Fibroblast of skin of abdomen (primary cell): Measurements from ENCODE around the gene FAIM2.

Experiments
- DNase-seq: peaks from one replicate; pipeline ENCODE4 v3.0.0-alpha.2; 2013

Gene FAIM2

DNA sequence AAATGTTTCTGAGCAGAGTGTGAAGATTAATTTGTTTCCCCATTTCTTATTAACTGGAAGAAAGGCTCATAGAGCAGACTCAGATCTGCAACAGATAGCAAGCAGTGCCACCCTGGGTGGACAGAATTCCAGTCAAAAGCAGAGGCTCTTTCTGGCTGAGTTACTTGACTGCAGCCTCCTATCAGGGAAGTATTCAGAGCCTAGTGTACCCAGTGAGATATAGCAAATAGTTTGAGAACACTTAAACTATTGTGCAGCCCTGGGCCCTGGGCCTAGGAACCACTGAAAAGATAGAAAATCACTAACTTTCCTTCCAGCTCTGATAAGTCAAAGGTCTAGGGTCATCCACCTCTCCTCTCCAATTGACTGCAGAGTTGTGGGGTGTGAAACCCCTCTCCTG lies 35.6 kb upstream of the FAIM2 start:
- no peak for DNase-seq

DNA sequence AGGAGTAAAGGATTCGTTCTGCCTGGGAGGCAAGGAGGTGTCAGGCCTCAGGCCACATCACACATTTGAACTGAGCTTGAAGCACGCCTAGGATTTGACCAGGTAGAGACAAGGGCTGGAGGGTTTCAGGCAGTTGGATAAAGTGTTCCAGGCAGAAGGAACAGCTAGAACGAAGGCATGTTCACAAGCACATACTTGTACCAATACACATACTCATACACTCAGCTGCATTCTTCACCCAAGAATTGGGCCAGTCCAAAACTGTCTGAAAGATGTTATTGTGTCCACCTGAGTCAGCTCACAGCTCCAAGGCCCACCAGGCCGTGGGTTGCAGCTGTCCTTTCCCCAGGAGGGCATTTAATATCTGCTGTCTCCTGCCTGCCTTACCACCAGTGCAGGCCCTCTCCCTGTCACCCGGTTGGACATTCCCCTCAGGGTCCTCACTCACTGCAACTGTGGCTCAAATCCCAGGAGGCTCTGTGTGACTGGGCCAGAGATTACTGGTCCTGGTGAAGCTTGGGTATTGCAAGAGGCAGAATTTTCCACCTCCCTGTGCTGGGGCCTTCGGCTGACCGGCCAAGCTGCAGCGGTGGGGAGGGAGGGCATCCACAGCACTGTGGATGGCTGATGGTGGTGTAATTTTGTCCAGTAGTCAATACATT lies 34.1 kb upstream of the FAIM2 start:
- no peak for DNase-seq

DNA sequence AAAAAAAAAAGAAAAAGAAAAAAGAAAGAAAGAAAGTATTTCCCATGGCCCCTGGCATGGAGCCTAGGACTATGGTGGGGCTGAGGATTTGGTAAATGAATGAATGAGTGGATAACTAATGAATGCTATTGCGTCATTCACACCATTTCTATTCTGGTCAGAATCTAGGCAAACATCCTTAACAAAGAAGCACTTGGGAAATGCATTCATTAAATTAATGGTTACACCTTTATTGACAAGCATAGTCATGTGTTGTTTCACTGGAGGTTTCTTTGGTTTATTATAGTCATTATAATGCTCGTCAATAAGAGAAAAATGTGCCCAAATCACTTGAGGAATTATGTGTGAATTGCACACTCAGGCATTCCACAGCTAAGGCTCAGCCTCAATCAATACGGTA lies 33.2 kb upstream of the FAIM2 start:
- DNase-seq: no peak

DNA sequence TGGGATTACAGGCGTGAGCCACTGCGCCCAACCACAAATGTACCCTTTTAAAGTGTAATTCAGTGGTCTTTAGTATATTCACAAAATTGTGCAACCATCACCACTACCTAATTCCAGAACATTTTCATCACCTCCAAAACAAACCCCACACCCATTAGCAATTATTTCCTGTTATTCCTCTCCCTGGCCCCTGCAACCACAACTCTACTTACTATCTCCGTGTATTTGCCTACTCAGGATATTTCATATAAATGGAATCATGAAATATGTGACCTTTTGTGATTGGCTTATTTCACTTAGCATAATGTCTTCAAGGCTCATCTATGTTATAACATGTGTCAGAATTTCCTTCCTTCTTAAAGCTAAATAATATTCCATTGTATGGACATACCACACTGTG lies 30.8 kb upstream of the FAIM2 start:
- DNase-seq: no peak

DNA sequence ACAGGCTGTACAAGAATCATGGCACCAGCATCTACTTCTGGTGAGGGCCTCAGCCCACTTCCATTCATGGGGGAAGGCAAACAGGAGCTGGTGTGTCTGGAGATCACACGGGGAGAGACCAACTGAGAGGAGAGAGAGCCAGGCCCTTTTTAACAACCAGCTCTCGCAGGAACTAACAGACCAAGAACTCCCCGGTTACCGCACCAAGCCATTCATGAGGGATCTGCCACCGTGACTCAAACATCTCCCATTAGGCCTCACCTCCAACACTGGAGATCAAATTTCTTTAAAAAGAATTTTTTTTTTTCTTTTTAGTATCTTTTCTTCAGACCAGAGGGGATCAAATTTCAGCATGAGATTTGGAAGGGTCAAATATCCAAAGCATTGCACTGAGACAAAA lies 30.1 kb upstream of the FAIM2 start:
- DNase-seq: peak; percentile 48

DNA sequence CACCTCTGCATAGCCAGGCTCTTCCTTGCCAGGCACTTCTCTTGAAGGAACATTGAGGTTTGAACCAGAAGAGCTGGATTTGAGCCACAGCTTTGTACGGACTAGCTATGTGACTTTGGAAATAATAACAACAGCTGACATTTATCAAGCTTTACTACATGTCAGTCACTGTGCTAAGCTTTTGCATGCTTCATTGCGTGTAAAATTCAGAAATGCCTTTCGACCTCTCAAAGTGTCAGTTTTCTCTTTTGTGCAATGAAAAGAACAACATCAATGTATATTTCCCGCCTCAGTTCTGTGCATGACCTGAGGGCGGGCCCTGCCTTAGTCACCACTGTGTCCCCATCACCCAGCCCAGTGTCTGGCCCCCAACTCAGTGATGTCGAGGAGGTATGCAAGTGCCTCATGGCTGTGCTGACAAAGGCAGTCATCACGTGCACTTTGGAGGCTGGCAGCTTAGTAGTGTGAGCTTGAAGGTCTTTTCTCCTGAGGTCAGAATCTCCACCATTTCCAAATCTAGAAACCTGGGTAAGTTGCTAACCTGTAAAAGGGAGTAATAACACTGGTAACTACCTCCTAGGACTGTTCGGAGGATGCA lies 28.9 kb upstream of the FAIM2 start:
- no peak for DNase-seq

DNA sequence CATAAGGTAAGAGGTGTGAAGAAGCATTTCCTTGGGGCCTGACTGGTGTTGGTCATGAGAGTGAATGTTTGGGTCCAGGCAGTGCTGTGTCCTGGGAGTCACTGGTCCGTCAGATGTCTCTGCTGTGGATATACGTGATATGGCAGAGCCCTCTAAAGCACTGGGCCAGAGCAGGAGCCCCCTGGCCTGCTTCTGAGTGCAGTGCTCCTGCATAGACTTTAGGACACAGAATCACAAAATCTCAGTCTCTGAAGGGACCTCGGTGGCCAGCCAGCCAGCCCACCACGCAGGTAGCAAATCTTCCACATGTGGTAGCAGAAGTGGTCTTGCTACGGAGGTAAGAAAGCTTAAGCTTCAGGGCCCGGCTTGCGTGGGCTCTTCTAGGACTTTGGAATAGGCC lies 28.3 kb upstream of the FAIM2 start:
- no peak for DNase-seq

DNA sequence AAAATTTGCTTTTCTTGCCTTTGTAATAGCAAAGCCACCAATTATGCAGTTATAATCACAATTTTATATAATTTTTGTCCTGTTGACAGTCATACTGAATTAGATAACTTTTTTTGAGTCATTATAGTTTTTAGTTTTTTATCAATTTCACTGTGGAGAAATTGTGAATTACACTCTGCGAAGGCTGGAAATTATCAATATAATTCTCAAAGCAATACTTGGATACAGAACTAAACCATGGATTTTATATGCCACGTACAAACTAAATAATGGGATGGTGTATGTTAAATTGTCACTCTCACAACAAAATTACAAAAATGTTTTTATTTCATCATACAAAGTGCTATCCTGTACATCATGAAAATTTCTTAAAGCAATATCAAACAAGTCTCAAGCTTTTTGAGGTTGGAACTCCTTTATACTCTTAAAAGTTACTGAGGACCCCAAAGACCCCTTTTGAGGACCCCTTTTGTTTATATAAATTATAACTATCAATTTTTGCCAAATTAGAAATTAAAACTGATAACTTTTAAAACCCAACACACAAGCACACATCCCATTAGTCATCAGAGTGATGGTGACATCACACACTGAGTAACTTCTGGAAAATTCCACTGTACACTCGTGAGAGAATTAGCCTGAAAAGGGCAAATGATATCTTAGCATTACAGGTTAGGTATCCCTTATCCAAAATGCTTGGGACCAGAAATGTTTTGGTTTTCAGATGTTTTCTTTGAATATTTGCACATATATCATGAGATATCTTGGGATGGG lies 27.0 kb upstream of the FAIM2 start:
- DNase-seq: peak; percentile 50

DNA sequence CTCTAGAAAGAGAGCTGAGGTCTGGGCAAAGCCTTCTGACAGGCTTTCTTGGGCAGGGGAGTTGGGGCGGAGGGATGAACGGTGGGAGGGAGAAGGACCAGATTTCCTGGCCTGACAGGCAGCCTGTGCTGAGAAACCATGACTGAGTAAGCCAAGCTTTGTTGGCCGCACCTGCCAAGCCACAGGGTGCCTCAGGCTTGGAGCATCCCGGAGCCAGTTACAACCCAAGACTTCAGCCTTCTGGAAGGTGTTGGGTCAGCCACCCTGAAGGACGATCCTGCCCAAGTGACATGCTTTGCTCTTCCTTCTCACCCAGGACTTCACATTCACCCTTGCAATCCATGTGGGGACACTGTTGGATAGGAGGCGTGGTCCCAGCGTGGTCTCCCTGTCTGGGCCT lies 25.9 kb upstream of the FAIM2 start:
- no peak for DNase-seq

DNA sequence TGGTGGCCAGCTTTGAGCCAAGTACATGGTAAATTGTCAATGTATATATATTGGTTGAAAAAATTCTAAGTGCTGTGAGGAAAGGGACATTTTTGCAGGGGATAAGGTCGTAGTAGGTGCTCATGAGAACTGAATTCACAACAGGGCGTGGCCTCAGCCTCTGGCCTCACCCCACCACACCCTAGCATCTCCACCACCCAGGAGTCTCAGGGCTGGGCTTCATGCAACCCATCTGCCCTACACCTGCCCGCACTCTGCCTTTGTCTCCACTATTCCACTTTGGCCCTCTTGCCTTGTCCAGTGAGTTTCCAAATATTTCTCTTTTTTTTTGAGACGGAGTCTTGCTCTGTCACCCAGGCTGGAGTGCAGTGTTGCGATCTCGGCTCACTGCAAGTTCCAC lies 24.8 kb upstream of the FAIM2 start:
- no peak for DNase-seq

DNA sequence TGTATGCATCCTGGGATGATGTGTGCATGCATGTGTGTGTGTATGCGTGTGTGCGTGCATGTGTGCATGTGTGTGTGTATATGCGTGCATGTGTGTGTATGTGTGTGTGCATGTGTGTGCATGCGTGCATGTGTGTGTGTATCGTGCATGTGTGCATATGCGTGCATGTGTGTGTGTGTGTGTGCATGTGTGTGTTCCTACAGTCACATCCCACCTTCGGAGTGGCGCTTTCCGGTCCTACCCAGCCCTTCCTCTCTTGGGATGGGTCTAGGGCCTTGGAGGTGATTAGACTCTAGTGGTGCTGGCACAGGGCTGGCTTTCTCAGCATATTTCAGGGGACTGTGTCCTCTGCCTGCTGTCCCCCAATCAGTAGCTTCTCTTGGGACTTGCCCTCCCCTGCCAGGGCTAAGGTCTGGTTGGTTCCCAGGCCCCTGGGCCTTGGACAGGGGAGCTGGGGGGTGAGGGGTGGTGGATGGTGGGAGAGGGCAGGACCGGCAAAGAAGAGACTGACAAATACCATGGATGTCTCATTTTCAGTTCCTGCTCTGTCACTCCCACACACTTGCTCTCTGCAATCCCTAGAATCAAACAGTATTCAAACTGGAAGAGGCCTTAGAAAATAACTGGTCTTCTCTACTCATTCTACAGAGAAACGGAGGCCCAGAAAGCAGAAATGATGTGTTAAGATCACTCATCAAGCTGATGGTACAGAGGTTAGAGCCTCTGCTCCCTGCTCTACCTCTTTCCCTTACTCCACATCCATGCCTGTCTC lies 21.9 kb upstream of the FAIM2 start:
- DNase-seq: no peak

DNA sequence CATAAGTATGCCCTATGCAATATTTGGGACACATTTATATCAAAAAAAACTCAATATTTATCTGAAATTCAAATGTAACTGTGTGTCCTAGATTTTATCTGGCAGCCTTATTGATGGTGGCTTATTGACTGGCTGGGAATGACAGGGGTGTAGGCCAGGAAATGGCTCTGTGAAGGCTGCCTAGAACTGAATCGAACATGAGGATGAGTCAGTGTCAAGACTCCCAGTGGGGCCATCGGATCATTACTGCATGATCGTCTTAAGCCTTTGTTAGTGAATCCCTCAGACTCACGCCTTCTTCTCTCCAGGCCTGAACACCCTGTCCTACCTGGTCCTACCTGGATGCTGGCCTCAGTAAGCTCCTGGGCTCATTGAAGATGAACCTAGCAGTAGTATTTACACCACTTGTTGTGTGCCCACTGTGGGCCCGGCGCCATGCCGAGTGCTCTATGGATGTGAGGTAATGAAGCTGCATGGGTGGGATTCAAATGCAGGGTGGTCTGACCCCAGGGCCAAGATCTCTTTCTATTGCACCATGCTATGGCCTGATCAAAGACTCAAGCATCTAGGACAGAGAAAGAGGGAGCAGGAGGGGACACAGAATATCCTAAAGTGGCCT lies 21.0 kb upstream of the FAIM2 start:
- no peak for DNase-seq

DNA sequence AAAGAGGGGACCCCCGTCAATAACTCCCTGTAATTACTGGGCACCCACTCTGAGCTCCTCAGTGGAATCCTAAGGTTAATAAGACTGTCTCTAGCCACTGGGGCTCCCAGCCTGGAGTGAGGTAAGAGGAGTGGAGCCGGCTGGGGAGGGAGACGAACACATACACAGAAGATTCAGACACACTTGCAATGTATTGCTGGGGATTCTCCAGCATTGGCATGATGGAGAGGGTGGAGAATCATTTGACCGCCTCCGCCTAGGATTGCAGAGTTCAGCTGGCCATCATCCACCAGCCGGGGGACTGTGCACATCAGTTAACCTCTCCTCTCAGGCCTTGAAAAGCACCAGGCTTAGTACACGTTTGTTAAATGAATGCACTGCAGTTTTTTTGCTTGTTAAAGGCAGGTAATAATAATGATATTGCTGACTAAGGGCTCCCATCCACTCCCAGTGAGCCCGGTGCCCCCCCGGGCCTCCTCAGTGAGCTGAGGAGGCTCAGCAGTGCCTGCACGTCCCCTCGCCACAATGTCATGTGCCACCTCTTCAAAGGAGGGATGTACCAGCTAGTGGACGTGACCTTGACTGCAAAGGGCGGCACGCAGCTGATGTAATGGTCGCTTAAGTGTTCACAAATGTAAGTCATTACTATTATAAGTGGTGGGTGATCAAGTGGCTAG lies 20.3 kb upstream of the FAIM2 start:
- DNase-seq: no peak

DNA sequence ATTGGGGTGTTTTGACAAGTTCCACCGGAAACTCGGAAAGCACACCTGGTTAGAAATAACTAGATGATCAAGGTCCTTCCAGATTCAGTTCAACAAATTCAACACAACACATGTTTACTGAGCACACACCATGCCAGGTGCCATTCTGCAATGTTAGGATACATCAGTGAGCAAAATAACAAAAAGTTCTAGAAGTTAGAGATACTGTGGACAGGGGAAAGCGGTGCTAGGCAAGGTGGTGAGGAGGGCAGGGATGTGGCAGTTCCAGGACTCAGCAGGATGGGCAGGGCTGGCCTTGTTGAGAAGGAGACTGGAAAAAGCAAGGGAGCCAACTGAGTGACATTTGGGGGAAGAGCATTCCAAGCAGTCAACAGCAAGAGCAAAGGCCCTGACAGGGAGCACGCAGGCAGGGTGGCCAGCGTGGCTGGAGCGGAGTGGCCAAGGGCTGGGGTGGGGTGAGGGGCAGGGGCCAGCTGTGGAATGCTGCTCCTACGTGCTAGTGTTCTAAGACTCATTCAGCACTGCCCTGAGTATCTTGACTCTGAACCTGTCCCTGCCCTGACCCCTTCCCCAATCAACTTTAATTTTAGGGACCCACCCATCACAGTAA lies 19.4 kb upstream of the FAIM2 start:
- DNase-seq: no peak

DNA sequence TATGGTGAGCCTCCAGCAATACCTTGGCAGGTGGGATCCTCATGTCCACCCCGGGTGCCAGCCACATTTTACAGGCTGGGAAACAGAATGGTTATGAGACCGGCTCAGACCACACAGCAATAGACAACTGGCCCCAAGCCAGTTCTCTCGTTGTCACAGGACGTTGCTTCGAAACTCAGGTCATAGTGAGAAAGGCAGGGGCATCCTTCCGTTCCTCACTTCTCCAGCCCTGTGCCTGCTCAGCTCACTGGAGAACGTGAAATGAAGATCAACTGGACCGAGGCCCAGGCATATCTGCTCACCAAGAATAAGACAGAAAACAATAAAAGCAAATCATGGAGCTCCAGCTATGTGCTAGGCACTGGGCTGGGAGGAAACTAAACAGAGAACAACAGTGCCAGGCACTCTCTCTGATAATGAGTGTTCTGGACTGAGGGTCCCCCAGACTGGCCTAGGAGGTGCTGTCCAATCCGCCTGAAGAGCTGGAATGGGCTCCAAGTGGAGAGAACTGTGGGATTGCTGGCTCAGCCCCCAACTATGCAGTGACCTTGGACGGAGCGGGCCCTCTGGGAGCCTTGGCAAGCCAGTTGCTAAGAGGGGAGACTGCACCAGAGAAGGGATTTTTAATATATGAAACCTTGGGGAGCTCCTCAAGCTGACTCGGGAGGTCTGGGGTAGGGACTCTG lies 18.8 kb upstream of the FAIM2 start:
- no peak for DNase-seq

DNA sequence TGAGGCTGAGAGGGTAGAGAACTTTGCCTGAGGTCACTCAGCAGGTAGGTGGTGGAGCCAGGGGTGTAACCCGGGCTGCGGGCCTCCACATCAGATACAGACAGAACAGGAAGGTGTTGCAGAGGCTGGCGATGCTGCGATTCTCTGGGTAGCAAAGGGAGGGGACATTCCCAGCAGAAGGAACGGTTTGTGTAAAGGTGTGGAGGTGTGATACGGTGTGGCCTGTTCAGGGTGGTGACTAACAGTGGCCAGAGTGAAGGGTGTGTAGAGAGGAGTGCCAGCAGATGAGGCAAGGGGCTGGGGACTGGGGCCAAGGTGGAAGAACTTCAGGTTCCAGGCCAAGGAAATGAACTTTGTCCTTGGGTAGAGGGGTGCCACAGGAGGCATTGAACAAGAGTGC lies 18.2 kb upstream of the FAIM2 start:
- DNase-seq: no peak

DNA sequence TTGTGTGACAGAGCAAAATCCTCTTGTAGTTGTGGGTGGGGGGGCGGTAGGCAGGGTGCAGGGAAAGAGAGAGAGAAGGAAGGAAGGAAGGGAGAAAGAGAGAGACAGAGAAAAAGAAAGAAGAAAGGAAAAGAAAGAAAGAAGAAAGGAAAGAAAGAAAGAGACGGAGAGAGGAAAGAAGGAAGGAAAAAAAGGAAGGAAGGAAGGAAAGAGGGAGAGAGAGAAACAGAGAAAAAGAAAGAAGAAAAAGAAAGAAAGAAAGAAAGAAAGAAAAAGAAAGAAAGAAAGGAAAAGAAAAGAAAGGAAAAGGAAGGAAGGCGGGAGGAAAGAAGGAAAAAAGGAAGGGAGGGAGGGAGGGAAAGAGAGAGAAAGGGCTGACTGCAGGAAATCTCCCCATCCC lies 17.6 kb upstream of the FAIM2 start:
- DNase-seq: no peak

DNA sequence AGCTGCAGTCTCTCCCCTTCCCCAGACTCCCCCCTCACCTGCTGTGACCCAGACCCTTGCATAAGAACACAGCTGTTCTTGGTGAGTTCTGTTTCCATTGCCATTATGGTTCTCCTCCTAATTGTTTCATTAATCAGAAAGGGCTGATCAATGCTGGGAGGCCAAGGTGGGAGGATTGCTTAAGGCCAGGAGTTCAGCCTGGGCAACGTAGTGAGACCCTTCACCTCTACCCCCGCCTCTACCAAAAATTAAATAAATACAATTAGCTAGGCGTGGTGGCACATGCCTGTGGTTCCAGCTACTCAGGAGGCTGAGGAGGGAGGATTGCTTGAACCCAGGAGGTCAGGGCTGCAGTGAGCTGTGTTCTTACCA lies 17.2 kb upstream of the FAIM2 start:
- DNase-seq: no peak

DNA sequence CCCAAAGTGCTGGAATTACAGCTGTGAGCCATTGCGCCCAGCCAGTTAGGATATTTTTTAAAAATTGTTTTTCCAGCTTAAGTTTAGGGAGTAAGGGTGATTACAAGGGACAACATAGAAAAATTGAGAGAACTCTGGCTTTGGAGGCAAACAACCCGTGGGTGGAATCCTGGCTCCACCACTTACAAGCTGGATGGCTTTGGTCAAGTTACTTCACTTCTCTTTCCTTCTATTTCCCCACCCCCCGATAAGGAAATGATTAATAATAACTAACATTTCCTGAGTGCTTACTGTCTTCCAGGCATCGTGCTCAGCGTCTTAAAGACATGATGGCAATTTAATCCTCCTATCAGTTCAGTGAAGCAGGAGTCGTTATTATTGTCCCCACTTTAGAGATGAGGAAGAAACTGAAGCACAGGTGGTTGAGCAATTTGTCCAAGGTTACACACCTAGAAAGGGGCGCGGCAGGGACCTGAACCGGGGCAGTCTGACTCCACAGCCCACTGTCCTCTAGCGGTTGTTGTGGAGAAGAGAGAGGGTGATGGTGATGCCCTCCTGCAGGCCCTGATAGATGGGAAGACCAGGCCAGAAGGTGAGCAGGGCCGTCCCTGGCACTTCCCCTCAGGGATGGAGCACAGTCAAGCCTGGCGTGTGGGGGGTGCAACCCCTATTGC lies 16.7 kb upstream of the FAIM2 start:
- peak; percentile 23 for DNase-seq

DNA sequence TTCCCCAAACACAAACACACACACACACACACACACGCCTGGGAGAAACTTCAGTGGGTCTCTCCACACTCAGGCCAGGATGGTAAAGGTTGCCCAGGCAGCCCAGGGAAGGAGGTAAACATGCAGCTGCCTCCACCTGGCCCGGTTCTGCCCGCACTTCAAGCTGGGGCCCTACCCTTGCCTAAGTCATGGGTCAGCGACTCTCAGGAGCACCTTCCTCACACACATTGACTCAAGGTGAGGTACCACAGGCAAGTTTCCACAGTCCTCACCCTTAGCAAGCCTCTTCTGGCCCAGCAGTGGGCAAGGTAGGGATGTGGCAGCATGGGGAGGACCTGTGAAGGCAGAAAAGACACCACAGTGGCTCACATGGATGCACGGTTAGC lies 14.1 kb upstream of the FAIM2 start:
- no peak for DNase-seq
